Heart right ventricle (tissue), 16 donors: Measurements from ENCODE around the gene PAPPA. TPM values are rescaled to one million over a fixed set of nuclear protein-coding genes. Genes with fewer than 3 reads are reported as not detected.

Source experiments
- ATAC-seq, 8 donors: fragments of 200-7000 bp; cut with Tn5 transposase; one replicate each; pipeline ENCODE4 v1.9.1; 2020; ENCODE audit warnings: mild to moderate bottlenecking in 8 of 8, moderate library complexity in 8 of 8, moderate number of reproducible peaks in 1 of 8
- DNase-seq, 2 donors: peaks; one replicate each; pipeline ENCODE4 v3.0.0-alpha.2; 2020
- H3K27ac ChIP-seq, 10 donors: fragments of 200-600 bp; sonication (generic) in 2 of 10; one replicate each; pipeline versions ENCODE4 v1.5.0 to v1.8.0; 2020 to 2022; ENCODE audit warnings: mild to moderate bottlenecking in 3 of 10
- H3K27me3 ChIP-seq, 7 donors: fragments of 200-600 bp; one replicate each; pipeline ENCODE4 v1.8.0; 2021 to 2022; ENCODE audit warnings: mild to moderate bottlenecking in 2 of 7
- H3K36me3 ChIP-seq, 9 donors: fragments of 200-600 bp; sonication (generic) in 1 of 9; one replicate each; pipeline versions ENCODE4 v1.5.0 to v1.8.0; 2020 to 2022; ENCODE audit warnings: mild to moderate bottlenecking in 2 of 9
- H3K4me1 ChIP-seq, 9 donors: fragments of 200-600 bp; sonication (generic) in 1 of 9; one replicate each; pipeline versions ENCODE4 v1.5.0 to v1.8.0; 2020 to 2022; ENCODE audit warnings: mild to moderate bottlenecking in 4 of 9
- H3K4me3 ChIP-seq, 10 donors: fragments of 200-600 bp; sonication (generic) in 2 of 10; one replicate each; pipeline versions ENCODE4 v1.5.0 to v1.8.0; 2020 to 2022; ENCODE audit warnings: mild to moderate bottlenecking in 7 of 10, moderate library complexity in 2 of 10
- H3K9me3 ChIP-seq, 11 donors: fragments of 200-600 bp in 10 of 11; sonication (generic) in 2 of 11; one replicate each; pipeline versions ENCODE4 v1.5.0 to v1.8.0; 2013 to 2022; ENCODE audit warnings: mild to moderate bottlenecking in 2 of 11, control low read depth in 1 of 11, moderate library complexity in 1 of 11
- WGBS, 2 donors: extraction: QIAGEN DNeasy Blood & Tissue Kit; methylation state at CpG; one replicate each; pipeline ENCODE4 v1.1.7; 2013; ENCODE audit warnings: inconsistent platforms in 1 of 2; 5-methylcytosine and 5-hydroxymethylcytosine counted together
- intact Hi-C, 10 donors: fragments of 100-400 bp; cut with DNase I; formaldehyde crosslinking; loops; one replicate each; pipeline versions ENCODE4 v1.11.1 to v1.14.2; 2022
- polyA plus RNA-seq, 2 donors: library from polyadenylated mRNA; stranded (reverse); fragments of 200-250 nt; gene quantifications; one replicate each; pipeline ENCODE4 v1.2.3, GENCODE V29; 2013
- total RNA-seq, 10 donors: library from RNA; stranded (reverse); fragmentation: NEBNext Ultra II Directional in 3 of 10; extraction: Animal tissue kit (Norgen Biotek cat#: 25700) in 3 of 10; gene quantifications; one replicate each; pipeline versions ENCODE4 v1.2.1 to v1.2.4, GENCODE V29; 2021 to 2023
- TF ChIP-seq, protein P1 (sequence below), 9 donors: fragments of 200-600 bp; sonication (generic) in 2 of 9; IDR thresholded peaks; one replicate each; pipeline versions ENCODE4 v1.5.0 to v1.8.0; 2021 to 2022; ENCODE audit warnings: antibody characterized with exemption in 9 of 9, mild to moderate bottlenecking in 5 of 9, moderate library complexity in 1 of 9
- donor health status: Arrhythmogenic right ventricular cardiomyopathy.
- donor health status: ischemic (EF 13 %, LVEDD 7.1; RV severe dilation, severe dysfunction).
- donor health status: healthy with polysubstance abuse.
- donor health status: DM: no; HTN: yes; CAD: no.
- donor health status: DM: no; HTN: no; CAD: no.
- donor health status: ischemic (EF 25% LVEDD 6.9; RV normal size, moderate dysfunction).
- donor health status: ischemic (EF 25% LVEDD 5.7; RV mildly dilated, moderate dysfunction).
- donor health status: healthy.
- donor health status: DM: yes; HTN: yes; CAD: no.
- donor health status: Ischemic cardiomyopathy.
- donor health status: ischemic (EF 35%, LVEDD 5.7; RV mildly dilated, moderate dysfunction).
- donor health status: nonischemic (EF 11% LVEDD 7.7; RV severe dilation, severe dysfunction).
- donor health status: DM: yes; HTN: yes; CAD: no.
- donor health status: PGD.
- donor health status: ischemic (EF 29% LVEDD 5.4; RV normal size, mild dysfunction).
- donor health status: nonischemic (EF 23%, LVEDD 6.1; RV moderate dilation, normal function).

The PAPPA gene
- total and polyA plus RNA-seq, 12 donors, result 0.15 to 3.4 (median 1.2) TPM

DNA sequence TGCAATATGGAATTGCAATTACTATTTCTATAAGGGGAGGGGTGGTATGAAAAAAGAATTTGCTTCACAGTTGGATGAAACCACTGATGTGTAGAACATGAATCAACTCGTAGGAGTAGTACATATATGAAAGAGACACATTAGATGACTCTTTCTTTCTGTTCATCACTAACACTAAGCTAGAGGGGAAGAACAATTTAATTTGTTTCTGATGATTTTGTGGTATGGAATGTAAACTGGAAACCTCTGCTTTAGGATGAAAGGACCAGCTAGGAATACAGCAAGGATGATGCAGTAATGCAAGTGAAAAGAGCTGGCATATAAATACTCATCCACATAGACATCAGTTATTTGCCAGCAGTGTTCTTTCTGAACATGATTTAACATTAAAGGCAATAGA is 113.4 kb downstream of the PAPPA start:
- no peaks in the 10 kb centered on the region for H3K27me3 ChIP-seq
- DNase-seq (no peak), ATAC-seq (no peak)
- H3K4me3 ChIP-seq, result no peak overlapping the region
- intact Hi-C loops, result no loop called here
- H3K36me3 ChIP-seq, result no peaks in the 10 kb centered on the region
- no peaks in the 10 kb centered on the region for H3K9me3 ChIP-seq
- no peaks in the 10 kb centered on the region for H3K4me1 ChIP-seq
- WGBS, 2 donors, result 72 to 75% methylated on average over 1 of the region's 1 CpG
- no peak overlapping the region for H3K27ac ChIP-seq
- TF ChIP-seq, protein P1, sequence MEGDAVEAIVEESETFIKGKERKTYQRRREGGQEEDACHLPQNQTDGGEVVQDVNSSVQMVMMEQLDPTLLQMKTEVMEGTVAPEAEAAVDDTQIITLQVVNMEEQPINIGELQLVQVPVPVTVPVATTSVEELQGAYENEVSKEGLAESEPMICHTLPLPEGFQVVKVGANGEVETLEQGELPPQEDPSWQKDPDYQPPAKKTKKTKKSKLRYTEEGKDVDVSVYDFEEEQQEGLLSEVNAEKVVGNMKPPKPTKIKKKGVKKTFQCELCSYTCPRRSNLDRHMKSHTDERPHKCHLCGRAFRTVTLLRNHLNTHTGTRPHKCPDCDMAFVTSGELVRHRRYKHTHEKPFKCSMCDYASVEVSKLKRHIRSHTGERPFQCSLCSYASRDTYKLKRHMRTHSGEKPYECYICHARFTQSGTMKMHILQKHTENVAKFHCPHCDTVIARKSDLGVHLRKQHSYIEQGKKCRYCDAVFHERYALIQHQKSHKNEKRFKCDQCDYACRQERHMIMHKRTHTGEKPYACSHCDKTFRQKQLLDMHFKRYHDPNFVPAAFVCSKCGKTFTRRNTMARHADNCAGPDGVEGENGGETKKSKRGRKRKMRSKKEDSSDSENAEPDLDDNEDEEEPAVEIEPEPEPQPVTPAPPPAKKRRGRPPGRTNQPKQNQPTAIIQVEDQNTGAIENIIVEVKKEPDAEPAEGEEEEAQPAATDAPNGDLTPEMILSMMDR (IDR thresholded peaks at IDR 0.05), result no peak

DNA sequence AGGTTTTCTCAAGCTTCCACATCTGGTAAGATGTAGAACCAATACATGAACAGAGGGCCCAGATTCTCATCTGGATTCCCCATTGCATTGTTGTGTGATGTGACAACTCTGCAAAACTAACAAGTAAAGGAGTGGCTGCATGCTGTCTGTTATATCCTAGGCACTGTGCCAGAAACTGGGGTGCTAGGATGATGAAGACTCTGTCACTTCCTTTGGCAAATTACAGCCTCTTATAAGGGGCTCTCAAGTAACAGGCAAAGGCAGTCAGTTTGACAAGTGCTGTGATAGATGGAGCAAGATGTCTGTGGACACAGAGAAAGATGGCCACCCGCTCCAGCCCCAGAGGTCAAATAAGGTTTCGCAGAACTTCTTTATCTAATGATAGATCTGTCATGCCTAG is 115.7 kb downstream of the PAPPA start:
- Histone ChIP-seq H3K4me3 (no peak overlapping the region), H3K9me3 (no peaks in the 10 kb centered on the region), H3K36me3 (no peaks in the 10 kb centered on the region), H3K4me1 (no peaks in the 10 kb centered on the region), H3K27me3 (no peaks in the 10 kb centered on the region), H3K27ac (no peak overlapping the region)
- no peak for DNase-seq
- intact Hi-C loops, result no loop called here
- ATAC-seq, result no peak
- WGBS, 2 donors, result 82 to 89% methylated on average over 2 of the region's 2 CpGs
- TF ChIP-seq, protein P1 (IDR thresholded peaks at IDR 0.05), result no peak

DNA sequence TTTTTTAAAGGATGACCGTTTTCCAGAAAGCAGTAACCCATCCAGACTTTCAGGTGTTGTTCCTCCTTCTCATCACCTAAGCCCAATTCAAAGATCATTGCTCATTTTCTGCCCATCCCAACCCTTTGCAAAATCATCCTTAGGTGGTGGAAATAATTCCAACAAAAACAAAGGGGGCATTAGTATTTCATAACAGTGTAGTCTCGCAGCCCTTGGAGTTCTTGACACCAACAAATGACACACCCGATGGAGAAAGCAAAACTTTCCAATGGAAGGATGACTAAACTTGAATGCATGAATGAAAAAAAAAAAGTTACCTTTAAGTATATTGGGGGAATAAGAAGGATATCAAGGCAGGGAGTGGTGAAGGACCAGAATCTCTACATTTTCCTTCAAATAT is 117.0 kb downstream of the PAPPA start:
- Histone ChIP-seq H3K27ac (no peak overlapping the region), H3K4me3 (no peak overlapping the region), H3K27me3 (no peaks in the 10 kb centered on the region), H3K36me3 (no peaks in the 10 kb centered on the region), H3K9me3 (no peaks in the 10 kb centered on the region), H3K4me1 (peaks cover 0 to under 1% (median 0%) of the 10 kb centered on the region in 9 donors)
- ATAC-seq (no peak), DNase-seq (no peak)
- intact Hi-C loops, result no loop called here
- WGBS, 2 donors, result 87 to 89% methylated on average over 3 of the region's 3 CpGs
- TF ChIP-seq, protein P1 (IDR thresholded peaks at IDR 0.05), result no peak

DNA sequence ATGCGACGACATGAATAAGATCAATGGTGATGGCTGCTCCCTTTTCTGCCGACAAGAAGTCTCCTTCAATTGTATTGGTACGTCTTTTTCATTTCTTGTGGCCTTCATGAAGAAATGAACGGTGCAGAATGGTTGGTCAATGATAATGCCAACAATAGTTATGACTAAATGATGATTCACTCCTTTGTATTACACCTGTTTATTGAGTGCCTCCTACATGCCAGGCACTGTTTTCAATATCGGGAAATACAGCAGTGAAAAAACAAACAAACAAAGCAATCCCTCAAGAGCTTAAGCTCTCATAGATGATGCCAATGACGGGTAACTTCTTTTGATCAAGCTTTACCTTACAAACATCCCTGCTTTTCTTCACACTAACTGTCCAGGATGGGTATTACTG is 117.7 kb downstream of the PAPPA start:
- intact Hi-C loops, result no loop called here
- WGBS, 2 donors, result 80 to 89% methylated on average over 7 of the region's 7 CpGs
- no peak for ATAC-seq

More for the DNA sequence above, 117.7 kb downstream of the PAPPA start:
- H3K27me3 ChIP-seq, result no peaks in the 10 kb centered on the region
- H3K36me3 ChIP-seq, result no peaks in the 10 kb centered on the region
- peaks cover 0 to 6% (median 0%) of the 10 kb centered on the region in 9 donors for H3K4me1 ChIP-seq
- TF ChIP-seq, protein P1 (IDR thresholded peaks at IDR 0.05), result no peak
- H3K27ac ChIP-seq, result no peak overlapping the region
- H3K4me3 ChIP-seq, result no peak overlapping the region
- H3K9me3 ChIP-seq, result no peaks in the 10 kb centered on the region
- no peak for DNase-seq
